ENCODE results near the gene SETD7. TPM values are rescaled to one million over a fixed set of nuclear protein-coding genes. Genes with fewer than 3 reads are reported as not detected.

Gene SETD7
- total and polyA plus RNA-seq, 2 of the 4 experiments (the other 2 are of a cell fraction) = 17.0 to 46.6 TPM

DNA sequence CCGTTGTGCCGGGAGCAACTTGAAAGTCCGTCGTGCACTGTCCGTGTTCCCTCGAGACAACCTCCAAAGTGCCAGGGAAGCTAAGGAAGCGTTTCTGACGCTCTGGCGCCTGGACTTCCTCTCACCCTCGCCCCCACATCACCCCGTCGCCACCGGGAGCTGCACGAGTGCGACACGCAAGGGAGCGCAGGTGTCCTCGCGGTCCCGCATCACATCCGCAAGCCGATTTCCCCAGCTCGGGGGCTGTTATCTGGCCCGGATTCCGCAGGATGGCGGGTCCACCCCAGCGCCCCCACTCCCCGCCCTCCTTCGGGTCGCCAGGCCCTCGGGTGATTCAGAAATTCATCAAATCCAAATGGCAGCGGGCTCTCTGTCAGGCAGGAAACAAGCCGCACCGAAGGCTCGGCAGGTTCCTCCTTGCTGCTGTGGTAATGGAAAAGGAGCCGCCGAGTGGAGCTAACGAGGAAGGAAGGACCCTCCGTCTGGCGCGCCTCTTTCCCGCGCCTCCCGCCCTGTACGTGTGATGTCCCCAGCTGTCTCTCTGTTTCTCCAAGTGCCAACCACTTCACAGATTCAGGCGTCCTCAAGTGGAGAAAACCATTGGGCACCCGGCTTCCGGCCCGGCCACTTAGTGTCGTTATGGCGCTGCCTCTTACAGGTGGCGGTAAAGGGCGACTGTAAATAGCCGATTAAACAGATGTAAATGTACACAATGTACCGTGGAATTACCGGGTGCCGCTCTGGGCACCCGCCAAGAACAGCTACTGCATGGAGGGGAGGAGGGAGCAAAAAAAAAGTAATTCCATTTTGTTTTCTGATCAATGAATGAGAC, 921 bp upstream of the SETD7 start:
- no TSS peak for BruUV-seq (replicated peaks)
- WGBS, 2 experiments (ENCODE audit: extremely low coverage in 2 of 2, insufficient read length in 1 of 2) = 1% methylated on average over 18 of the region's 58 CpGs; no CpG with 5 or more reads in 1 of the 2 experiments
- TF ChIP-seq RFX5 (IDR thresholded peaks at IDR 0.05; ENCODE audit: low read depth, low read length) (no peak), NFE2L2 (IDR thresholded peaks at IDR 0.05; ENCODE audit: low read depth, low read length) (no peak), SMC3 (IDR thresholded peaks at IDR 0.05; ENCODE audit: low read depth, low read length) (no peak), POLR2A (IDR thresholded peaks at IDR 0.05; ENCODE audit: low read depth, low read length) (no peak), BHLHE40 (IDR thresholded peaks at IDR 0.05; ENCODE audit: low read depth, low read length) (no peak), ELK1 (IDR thresholded peaks at IDR 0.05; ENCODE audit: borderline replicate concordance, low read depth, low read length) (no peak), MAZ (IDR thresholded peaks at IDR 0.05; ENCODE audit: borderline replicate concordance, low read depth, low read length) (no peak), MXI1 (IDR thresholded peaks at IDR 0.05; ENCODE audit: borderline replicate concordance, low read depth, low read length) (no peak), RCOR1 (IDR thresholded peaks at IDR 0.05; ENCODE audit: insufficient replicate concordance, low read length) (no peak), CTCF (conservative IDR thresholded peaks at IDR 0.05; ENCODE audit: low read depth, low read length) (no peak), MAFK (IDR thresholded peaks at IDR 0.05; ENCODE audit: low read depth, low read length) (no peak), FOS (IDR thresholded peaks at IDR 0.05; ENCODE audit: low read depth, low read length) (no peak), RAD21 (IDR thresholded peaks at IDR 0.05; ENCODE audit: low read length) (no peak), CEBPB (IDR thresholded peaks at IDR 0.05; ENCODE audit: low read depth, low read length) (no peak), CHD1 (IDR thresholded peaks at IDR 0.05; ENCODE audit: low read depth, low read length) (no peak)

More for the DNA sequence above, 921 bp upstream of the SETD7 start:
- no peak overlapping the region for H3K14ac ChIP-seq (replicated peaks; ENCODE audit: low read depth, low read length)
- no peak overlapping the region for H3K56ac ChIP-seq (ENCODE audit: extremely low read depth, insufficient read depth, low read length)
- ATAC-seq (ENCODE audit: low read depth) (no peak), DNase-seq (no peak)
- H3K36me3 ChIP-seq (ENCODE audit: control insufficient read depth, insufficient read depth, low read length) = no peaks in the 10 kb centered on the region
- no peak overlapping the region for H2BK20ac ChIP-seq (ENCODE audit: low read depth, low read length)
- peaks cover 26% of the 10 kb centered on the region for H4K20me1 ChIP-seq (ENCODE audit: insufficient read depth, low read length)
- peak overlapping the region; percentile 93 for H2AK9ac ChIP-seq (replicated peaks; ENCODE audit: low read depth, low read length, poor library complexity)
- H4K8ac ChIP-seq (ENCODE audit: low read depth in 2 of 2, low read length in 2 of 2) = peak overlapping the region in 1 of 2 experiments; percentile 24; a peak in 1 of 4 replicates
- 0 out of 2 replicates have a peak overlapping the region, but pooled peaks have one; percentile 8 for H2AK5ac ChIP-seq (ENCODE audit: low read depth, low read length)
- no peak overlapping the region for H4K5ac ChIP-seq (ENCODE audit: low read depth, low read length)
- peak overlapping the region; percentile 97 for H2AFZ ChIP-seq (replicated peaks; ENCODE audit: low read length, poor library complexity)
- H3K4me1 ChIP-seq (ENCODE audit: control insufficient read depth, insufficient read depth, low read length) = peaks cover 8% of the 10 kb centered on the region; the same call in 1 of the 2 replicates
- dilution Hi-C loops (cut with HindIII; ENCODE audit: low sequenced_read_pairs, unreplicated experiment) (no loop called here), intact Hi-C loops (cut with micrococcal nuclease) (no loop called here), in situ Hi-C loops (cut with MboI; ENCODE audit: low sequenced_read_pairs) (no loop called here)
- H3K4me2 ChIP-seq (ENCODE audit: low read depth, low read length) = peak overlapping the region; percentile 88
- H3K9ac ChIP-seq (ENCODE audit: low read depth, low read length) = peak overlapping the region; percentile 92
- POLR2A ChIA-PET (ENCODE audit: unreplicated experiment) = interaction anchor here (1.6 kb wide), 1 partner anchor 15 kb away, joined by 5 read pairs; no protein-coding TSS in a partner anchor
- peak overlapping the region; percentile 73; the same call in 1 of the 2 replicates for H3K23ac ChIP-seq (ENCODE audit: low read depth, low read length)
- H2BK120ac ChIP-seq (ENCODE audit: low read depth, low read length) = peak overlapping the region; percentile 62; the same call in 1 of the 2 replicates
- no peak overlapping the region for H3K18ac ChIP-seq (ENCODE audit: low read depth, low read length)
- peaks cover 20% of the 10 kb centered on the region for H3K27me3 ChIP-seq (ENCODE audit: control insufficient read depth, insufficient read depth, low read length)
- peak overlapping the region; percentile 50; the same call in 1 of the 2 replicates for H4K91ac ChIP-seq (ENCODE audit: insufficient read depth, low read depth, low read length)
- H3K9me3 ChIP-seq (ENCODE audit: control insufficient read depth, insufficient read depth, low read length) = no peaks in the 10 kb centered on the region
- CTCF ChIA-PET = interaction anchor here (0.6 to 1.0 kb wide), 2 partner anchors 12 to 13 kb away, joined by 3 to 5 read pairs; no protein-coding TSS in a partner anchor
- H3K4me3 ChIP-seq (ENCODE audit: insufficient read depth, low read depth, low read length) = peak overlapping the region; percentile 64
- peak overlapping the region; percentile 86 for H3K4ac ChIP-seq (ENCODE audit: low read depth, low read length)
- peak overlapping the region; percentile 90 for H3K27ac ChIP-seq (ENCODE audit: insufficient read depth, low read length)
- peaks cover 9% of the 10 kb centered on the region; the same call in 1 of the 2 replicates for H3K9me1 ChIP-seq (ENCODE audit: insufficient read depth, low read length)
- H2BK5ac ChIP-seq (ENCODE audit: low read depth, low read length, poor library complexity, severe bottlenecking) = no peak overlapping the region
- no peak overlapping the region for H2BK15ac ChIP-seq (ENCODE audit: low read depth, low read length)
- peaks cover 11 to 23% of the 10 kb centered on the region in 2 experiments for H3K79me1 ChIP-seq (ENCODE audit: low read depth in 1 of 2, low read length in 2 of 2)
